OCI-LY1 (cell line): ENCODE results near the gene FRS2.

Source experiments
- EZH2 ChIP-seq: fragments of 200-600 bp; sonication (generic), shearing (Covaris generic); IDR thresholded peaks from 2 replicates; pipeline ENCODE4 v1.8.0; 2017; ENCODE audit warnings: borderline replicate concordance, mixed run types, mild to moderate bottlenecking, antibody characterized with exemption, low read length, moderate library complexity, mixed read lengths
- TF ChIP-seq, protein P1 (sequence below): fragments of 200-600 bp; sonication (generic), shearing (Covaris generic); IDR thresholded peaks from 2 replicates; pipeline ENCODE4 v1.5.1; 2017; ENCODE audit warnings: mild to moderate bottlenecking, antibody characterized with exemption, low read length, moderate library complexity, mixed read lengths

DNA sequence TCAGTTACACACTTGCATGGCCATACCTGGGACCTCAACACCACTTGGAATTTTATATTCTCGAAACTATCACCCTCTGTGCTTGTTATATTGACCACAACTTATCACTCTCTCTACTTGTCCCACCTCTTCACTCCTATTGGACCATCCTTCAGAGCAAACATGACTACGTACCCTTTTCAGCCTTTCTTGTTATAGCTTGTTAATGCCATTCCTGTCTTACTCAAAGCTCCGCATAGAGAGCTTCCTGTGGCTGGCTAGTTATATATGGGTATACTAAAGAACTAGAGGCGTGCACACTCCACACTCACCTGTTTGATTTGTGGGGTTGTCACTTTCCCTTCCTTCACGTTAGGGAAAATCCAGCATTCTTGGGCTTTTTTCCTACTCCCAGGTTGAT, 26.3 kb upstream of the FRS2 start:
- TF ChIP-seq, protein P1, sequence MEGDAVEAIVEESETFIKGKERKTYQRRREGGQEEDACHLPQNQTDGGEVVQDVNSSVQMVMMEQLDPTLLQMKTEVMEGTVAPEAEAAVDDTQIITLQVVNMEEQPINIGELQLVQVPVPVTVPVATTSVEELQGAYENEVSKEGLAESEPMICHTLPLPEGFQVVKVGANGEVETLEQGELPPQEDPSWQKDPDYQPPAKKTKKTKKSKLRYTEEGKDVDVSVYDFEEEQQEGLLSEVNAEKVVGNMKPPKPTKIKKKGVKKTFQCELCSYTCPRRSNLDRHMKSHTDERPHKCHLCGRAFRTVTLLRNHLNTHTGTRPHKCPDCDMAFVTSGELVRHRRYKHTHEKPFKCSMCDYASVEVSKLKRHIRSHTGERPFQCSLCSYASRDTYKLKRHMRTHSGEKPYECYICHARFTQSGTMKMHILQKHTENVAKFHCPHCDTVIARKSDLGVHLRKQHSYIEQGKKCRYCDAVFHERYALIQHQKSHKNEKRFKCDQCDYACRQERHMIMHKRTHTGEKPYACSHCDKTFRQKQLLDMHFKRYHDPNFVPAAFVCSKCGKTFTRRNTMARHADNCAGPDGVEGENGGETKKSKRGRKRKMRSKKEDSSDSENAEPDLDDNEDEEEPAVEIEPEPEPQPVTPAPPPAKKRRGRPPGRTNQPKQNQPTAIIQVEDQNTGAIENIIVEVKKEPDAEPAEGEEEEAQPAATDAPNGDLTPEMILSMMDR, result no peak
- no peak for TF ChIP-seq EZH2
